ENCODE data around the gene RHBDF1. TPM values are rescaled to one million over a fixed set of nuclear protein-coding genes. Genes with fewer than 3 reads are reported as not detected.

RHBDF1 gene
- total RNA-seq, 1 experiment from 2014 or later: 23.3 TPM

Small RNA genes within 50 kb of the gene (small RNA-seq; reads per million reads assigned to genes)
- gene MIR6859-4: 0 reads per million in 2 experiments
- gene Z69720.2: 0 reads per million in 2 experiments

Other genes starting within 250 kb of the RHBDF1 start
- 12.6 and 13.3 TPM in 2 replicates for gene POLR3K, start 19.0 kb downstream of the RHBDF1 start, total RNA-seq (2014; rRNA removed; shearing (Covaris generic))
- 10.6 and 15.5 TPM in 2 replicates for gene SNRNP25, start 18.8 kb downstream of the RHBDF1 start, total RNA-seq (2014; rRNA removed; shearing (Covaris generic))
- 84.4 and 136 TPM in 2 replicates for gene MPG, start 5.6 kb upstream of the RHBDF1 start, total RNA-seq (2014; rRNA removed; shearing (Covaris generic))
- 20.9 and 21.3 TPM in 2 replicates for gene NPRL3, start 66.0 kb upstream of the RHBDF1 start, total RNA-seq (2014; rRNA removed; shearing (Covaris generic))
- gene HBZ, start 80.0 kb upstream of the RHBDF1 start, total RNA-seq (2014; rRNA removed; shearing (Covaris generic)): not detected in 2 replicates
- gene HBM, start 93.3 kb upstream of the RHBDF1 start, total RNA-seq (2014; rRNA removed; shearing (Covaris generic)): not detected in 2 replicates
- gene HBA2, start 100.2 kb upstream of the RHBDF1 start, total RNA-seq (2014; rRNA removed; shearing (Covaris generic)): not detected in 2 replicates
- 2.2 TPM in 1 of 2 replicates, not detected in the other for gene HBA1, start 104.0 kb upstream of the RHBDF1 start, total RNA-seq (2014; rRNA removed; shearing (Covaris generic))
- gene HBQ1, start 107.8 kb upstream of the RHBDF1 start, total RNA-seq (2014; rRNA removed; shearing (Covaris generic)): 1.5 and 2.4 TPM in 2 replicates
- gene LUC7L, start 156.8 kb upstream of the RHBDF1 start, total RNA-seq (2014; rRNA removed; shearing (Covaris generic)): 38.4 and 40.8 TPM in 2 replicates
- 41.5 and 45.8 TPM in 2 replicates for gene FAM234A, start 162.2 kb upstream of the RHBDF1 start, total RNA-seq (2014; rRNA removed; shearing (Covaris generic))
- gene RGS11, start 203.3 kb upstream of the RHBDF1 start, total RNA-seq (2014; rRNA removed; shearing (Covaris generic)): 6.6 and 6.9 TPM in 2 replicates
- 2.5 and 2.9 TPM in 2 replicates for gene ARHGDIG, start 208.0 kb upstream of the RHBDF1 start, total RNA-seq (2014; rRNA removed; shearing (Covaris generic))
- gene PDIA2, start 210.5 kb upstream of the RHBDF1 start, total RNA-seq (2014; rRNA removed; shearing (Covaris generic)): 0.40 and 0.64 TPM in 2 replicates

Measured in NCI-H460 (cell line).